ENCODE results near the gene ZMYM3.

ZMYM3 gene

DNA sequence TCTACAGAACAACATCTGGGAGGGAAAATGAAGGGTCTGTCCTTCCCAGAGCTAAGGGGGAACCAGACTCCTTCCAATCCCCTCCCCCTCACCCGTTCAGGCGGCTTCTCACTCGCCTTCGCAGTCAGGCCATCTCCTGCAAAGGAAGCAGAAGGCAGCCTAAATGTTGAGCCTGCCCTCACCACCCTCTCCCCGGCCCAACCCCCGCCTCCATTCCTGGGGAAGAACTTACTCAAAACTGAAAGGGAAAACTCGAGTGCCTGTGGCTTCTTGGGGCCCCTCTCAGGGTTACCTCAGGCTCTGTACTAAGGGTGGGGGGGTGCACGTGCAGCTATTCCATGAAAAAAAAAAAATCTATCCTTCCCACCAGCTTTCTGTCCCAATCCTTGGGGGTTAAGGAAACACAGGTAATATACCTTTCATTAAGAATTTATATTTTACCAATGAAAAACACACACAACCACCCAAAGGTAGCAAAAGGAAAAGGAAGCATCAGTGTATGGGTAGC, 2.4 kb downstream of the ZMYM3 start:
- H3K4me3 ChIP-seq (ENCODE audit: low read depth, low read length) = peak overlapping the region; percentile 72; the same call in 1 of the 2 replicates

DNA sequence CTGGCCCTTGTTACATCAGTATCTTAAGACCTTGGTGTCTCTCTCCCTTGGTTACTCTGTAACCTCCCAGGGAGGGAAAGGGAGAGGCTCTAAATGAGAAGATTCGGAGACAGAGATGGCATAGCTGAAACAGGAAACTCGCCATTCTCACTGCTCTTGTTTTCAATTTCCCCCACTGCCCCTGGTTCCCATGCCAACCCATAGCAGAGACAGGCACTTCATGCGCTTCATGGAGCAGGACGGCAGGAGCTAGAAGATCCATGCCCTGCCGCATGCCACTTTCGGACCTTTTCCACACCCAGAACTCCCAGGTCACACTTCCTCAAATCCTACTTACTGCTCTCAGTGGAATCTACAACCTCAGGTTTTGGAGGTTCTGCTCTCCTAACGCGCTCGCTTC, 3.1 kb downstream of the ZMYM3 start:
- H3K9me3 ChIP-seq (ENCODE audit: control insufficient read depth, insufficient read depth, low read depth, low read length) = peaks cover 12% of the 10 kb centered on the region; the same call in 1 of the 2 replicates
- H3K4me1 ChIP-seq (ENCODE audit: control insufficient read depth, insufficient read depth, low read length) = peaks cover 22% of the 10 kb centered on the region; the same call in 1 of the 2 replicates
- H3K4me3 ChIP-seq (ENCODE audit: low read depth, low read length) = no peak overlapping the region
- peaks cover 54% of the 10 kb centered on the region for H3K36me3 ChIP-seq (ENCODE audit: control insufficient read depth, insufficient read depth, low read length)
- H3K9ac ChIP-seq (ENCODE audit: low read length) = no peak overlapping the region
- no peak overlapping the region for H3K27ac ChIP-seq (ENCODE audit: low read depth, low read length)
- H3K27me3 ChIP-seq (ENCODE audit: control insufficient read depth, insufficient read depth, low read length) = no peaks in the 10 kb centered on the region

More for the DNA sequence above, 2.4 kb downstream of the ZMYM3 start:
- H3K27me3 ChIP-seq (ENCODE audit: control insufficient read depth, insufficient read depth, low read length) = no peaks in the 10 kb centered on the region
- H3K4me1 ChIP-seq (ENCODE audit: control insufficient read depth, insufficient read depth, low read length) = peaks cover 24% of the 10 kb centered on the region; the same call in 1 of the 2 replicates
- H3K9me3 ChIP-seq (ENCODE audit: control insufficient read depth, insufficient read depth, low read depth, low read length) = peaks cover 11% of the 10 kb centered on the region; the same call in 1 of the 2 replicates
- H3K36me3 ChIP-seq (ENCODE audit: control insufficient read depth, insufficient read depth, low read length) = peaks cover 47% of the 10 kb centered on the region
- no peak overlapping the region for H3K27ac ChIP-seq (ENCODE audit: low read depth, low read length)
- H3K9ac ChIP-seq (ENCODE audit: low read length) = no peak overlapping the region

DNA sequence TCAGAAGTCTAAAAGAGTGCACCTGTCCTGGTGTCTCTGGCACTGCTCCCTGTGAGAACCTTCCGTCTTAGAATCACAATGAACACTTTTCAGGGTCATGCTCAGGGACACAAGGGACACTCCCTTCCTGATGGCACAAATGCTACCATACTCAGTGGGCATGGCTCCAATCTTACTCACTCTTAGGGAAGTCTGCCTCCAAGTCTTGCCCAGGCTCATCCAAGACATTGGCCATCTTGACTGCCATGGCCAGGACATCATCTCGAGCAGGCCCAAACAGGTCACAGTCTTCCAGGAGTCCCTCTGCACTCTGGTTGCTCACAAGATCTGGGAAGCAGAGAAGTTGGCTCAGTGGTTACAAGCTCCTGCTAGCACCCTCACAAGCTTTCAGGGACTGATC, 8.8 kb downstream of the ZMYM3 start:
- Histone ChIP-seq H3K36me3 (ENCODE audit: control insufficient read depth, insufficient read depth, low read length) (peaks cover 100% of the 10 kb centered on the region), H3K9me3 (ENCODE audit: control insufficient read depth, insufficient read depth, low read depth, low read length) (peaks cover 32% of the 10 kb centered on the region; the same call in 1 of the 2 replicates), H3K4me1 (ENCODE audit: control insufficient read depth, insufficient read depth, low read length) (no peaks in the 10 kb centered on the region), H3K4me3 (ENCODE audit: low read depth, low read length) (no peak overlapping the region), H3K27me3 (ENCODE audit: control insufficient read depth, insufficient read depth, low read length) (no peaks in the 10 kb centered on the region), H3K27ac (ENCODE audit: low read depth, low read length) (no peak overlapping the region), H3K9ac (ENCODE audit: low read length) (no peak overlapping the region)

DNA sequence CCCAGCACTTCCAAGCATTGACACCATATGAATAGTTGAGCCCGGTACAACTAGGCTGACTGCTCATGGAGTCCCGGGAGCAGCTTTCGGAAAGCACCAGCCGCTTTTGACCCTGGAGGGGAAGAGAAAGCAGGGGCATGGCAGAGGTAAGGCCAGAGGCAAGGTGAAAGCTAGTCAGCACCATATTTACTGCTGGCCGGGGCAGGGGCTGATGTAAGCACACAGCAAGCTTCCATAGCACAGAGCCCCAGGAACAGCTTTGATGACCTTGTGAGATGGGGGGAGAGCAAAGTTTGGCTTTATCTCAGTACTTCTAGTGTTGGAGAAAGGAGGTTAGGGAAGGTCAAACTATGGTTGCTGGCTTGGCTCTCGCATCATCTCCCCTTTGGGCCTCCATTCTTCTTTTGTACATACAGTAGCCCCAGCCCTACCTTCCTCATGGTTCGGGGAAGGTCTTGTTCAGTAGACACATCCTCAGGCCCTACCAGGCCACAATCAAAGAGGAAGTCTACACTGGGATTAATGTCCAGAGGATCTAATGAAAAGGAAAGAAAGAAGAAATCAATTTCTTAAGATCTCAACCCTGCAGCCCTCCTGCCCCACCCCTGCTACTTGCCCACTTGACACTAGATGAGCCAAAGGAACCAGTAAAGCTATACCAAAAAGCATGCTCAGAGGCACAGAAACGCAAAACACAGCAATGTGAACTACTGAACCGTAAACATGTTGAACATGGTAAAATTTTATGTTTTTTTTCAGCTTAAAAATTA, 9.4 kb downstream of the ZMYM3 start:
- Histone ChIP-seq H3K27ac (ENCODE audit: low read depth, low read length) (no peak overlapping the region), H3K4me1 (ENCODE audit: control insufficient read depth, insufficient read depth, low read length) (no peaks in the 10 kb centered on the region), H3K4me3 (ENCODE audit: low read depth, low read length) (no peak overlapping the region), H3K27me3 (ENCODE audit: control insufficient read depth, insufficient read depth, low read length) (no peaks in the 10 kb centered on the region), H3K9ac (ENCODE audit: low read length) (no peak overlapping the region), H3K9me3 (ENCODE audit: control insufficient read depth, insufficient read depth, low read depth, low read length) (peaks cover 27% of the 10 kb centered on the region; the same call in 1 of the 2 replicates), H3K36me3 (ENCODE audit: control insufficient read depth, insufficient read depth, low read length) (peaks cover 100% of the 10 kb centered on the region)

DNA sequence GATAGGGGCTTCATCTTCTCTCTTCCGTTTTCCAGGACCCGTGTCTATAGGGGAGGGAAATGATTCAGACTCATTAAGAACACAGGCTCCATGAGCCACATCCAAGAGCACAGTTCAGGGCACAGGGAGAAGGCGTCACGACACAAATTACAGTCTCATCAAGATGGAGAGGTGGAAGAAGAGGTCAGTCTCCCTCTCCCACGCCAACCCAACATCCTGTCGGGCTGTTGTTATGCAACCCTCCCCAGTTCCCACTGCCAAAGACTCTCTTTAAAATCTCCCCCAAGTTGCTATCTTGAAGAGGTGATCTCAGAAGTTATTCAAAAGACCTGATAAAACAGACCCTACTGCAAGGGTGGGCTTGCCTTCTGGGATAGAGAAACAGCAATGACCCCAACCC, 12.6 kb downstream of the ZMYM3 start:
- no peak overlapping the region for H3K4me3 ChIP-seq (ENCODE audit: low read depth, low read length)
- no peaks in the 10 kb centered on the region for H3K27me3 ChIP-seq (ENCODE audit: control insufficient read depth, insufficient read depth, low read length)
- no peak overlapping the region for H3K27ac ChIP-seq (ENCODE audit: low read depth, low read length)
- H3K9ac ChIP-seq (ENCODE audit: low read length) = no peak overlapping the region
- no peaks in the 10 kb centered on the region for H3K4me1 ChIP-seq (ENCODE audit: control insufficient read depth, insufficient read depth, low read length)
- H3K36me3 ChIP-seq (ENCODE audit: control insufficient read depth, insufficient read depth, low read length) = peaks cover 69% of the 10 kb centered on the region
- peaks cover 23% of the 10 kb centered on the region; the same call in 1 of the 2 replicates for H3K9me3 ChIP-seq (ENCODE audit: control insufficient read depth, insufficient read depth, low read depth, low read length)

DNA sequence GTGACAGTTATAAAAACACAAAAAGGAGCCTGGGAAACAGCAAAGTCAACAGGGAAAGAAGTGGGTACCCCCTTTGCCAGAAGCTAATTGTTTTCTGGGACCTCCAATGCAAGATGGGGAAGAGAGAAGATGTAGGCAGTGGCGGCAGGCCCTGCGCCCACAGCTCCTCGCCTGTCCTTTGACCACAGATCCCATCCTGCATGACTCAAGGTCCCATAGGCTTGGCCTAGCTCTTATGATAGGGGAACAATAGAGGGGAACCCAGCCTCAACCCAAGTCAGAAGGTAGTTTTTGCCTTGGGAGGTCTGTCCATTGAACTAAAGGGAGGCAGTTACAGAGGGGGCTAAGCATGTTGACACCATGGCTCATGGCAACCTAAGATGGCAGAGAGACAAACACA, 14.2 kb downstream of the ZMYM3 start:
- Histone ChIP-seq H3K36me3 (ENCODE audit: control insufficient read depth, insufficient read depth, low read length) (peaks cover 53% of the 10 kb centered on the region), H3K4me3 (ENCODE audit: low read depth, low read length) (no peak overlapping the region), H3K4me1 (ENCODE audit: control insufficient read depth, insufficient read depth, low read length) (no peaks in the 10 kb centered on the region), H3K27me3 (ENCODE audit: control insufficient read depth, insufficient read depth, low read length) (no peaks in the 10 kb centered on the region), H3K9ac (ENCODE audit: low read length) (no peak overlapping the region), H3K9me3 (ENCODE audit: control insufficient read depth, insufficient read depth, low read depth, low read length) (peaks cover 19% of the 10 kb centered on the region; the same call in 1 of the 2 replicates), H3K27ac (ENCODE audit: low read depth, low read length) (no peak overlapping the region)

DNA sequence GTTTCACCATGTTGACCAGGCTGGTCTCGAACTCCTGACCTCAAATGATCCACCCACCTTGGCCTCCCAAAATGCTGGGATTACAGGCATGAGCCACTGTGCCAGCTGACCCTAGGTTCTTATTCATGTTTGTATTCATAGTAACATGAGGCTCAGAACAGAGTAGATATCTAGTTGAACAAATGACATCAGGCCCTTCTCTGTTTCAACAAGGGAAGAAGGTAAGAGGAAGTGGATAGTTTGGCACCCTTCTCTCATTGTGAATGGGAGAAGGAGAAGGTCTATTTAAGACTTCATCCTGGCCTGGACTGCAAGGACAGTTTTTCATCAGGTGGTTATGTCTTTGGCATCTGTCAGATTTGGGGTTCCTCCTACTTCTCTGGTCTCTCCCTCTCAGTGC, 17.1 kb downstream of the ZMYM3 start:
- H3K9ac ChIP-seq (ENCODE audit: low read length) = no peak overlapping the region

DNA sequence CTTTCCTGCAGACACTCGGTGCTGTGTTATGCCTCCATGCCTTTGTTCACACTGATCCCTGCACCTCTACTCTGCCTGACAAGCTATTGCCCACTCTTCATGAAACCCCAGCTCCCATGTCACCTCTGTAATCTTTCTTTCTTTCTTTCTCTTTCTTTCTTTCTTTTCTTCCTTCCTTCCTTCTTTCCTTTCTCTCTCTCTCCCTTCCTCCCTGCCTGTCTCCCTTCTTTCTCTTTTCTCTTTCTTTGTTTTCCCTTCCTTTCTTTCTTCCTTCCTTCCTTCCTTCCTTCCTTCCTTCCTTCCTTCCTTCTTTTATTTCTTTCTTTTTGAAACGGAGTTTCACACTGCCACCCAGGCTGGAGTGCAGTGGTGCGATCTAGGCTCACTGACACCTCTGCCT, 18.5 kb downstream of the ZMYM3 start:
- H3K9me3 ChIP-seq (ENCODE audit: control insufficient read depth, insufficient read depth, low read depth, low read length) = peaks cover 14% of the 10 kb centered on the region; the same call in 1 of the 2 replicates
- no peaks in the 10 kb centered on the region; the same call in 1 of the 2 replicates for H3K4me1 ChIP-seq (ENCODE audit: control insufficient read depth, insufficient read depth, low read length)
- no peak overlapping the region for H3K9ac ChIP-seq (ENCODE audit: low read length)
- H3K27ac ChIP-seq (ENCODE audit: low read depth, low read length) = no peak overlapping the region
- no peak overlapping the region for H3K4me3 ChIP-seq (ENCODE audit: low read depth, low read length)
- H3K27me3 ChIP-seq (ENCODE audit: control insufficient read depth, insufficient read depth, low read length) = no peaks in the 10 kb centered on the region
- H3K36me3 ChIP-seq (ENCODE audit: control insufficient read depth, insufficient read depth, low read length) = peaks cover 10% of the 10 kb centered on the region

More for the DNA sequence above, 17.1 kb downstream of the ZMYM3 start:
- Histone ChIP-seq H3K4me1 (ENCODE audit: control insufficient read depth, insufficient read depth, low read length) (no peaks in the 10 kb centered on the region), H3K36me3 (ENCODE audit: control insufficient read depth, insufficient read depth, low read length) (peaks cover 24% of the 10 kb centered on the region), H3K4me3 (ENCODE audit: low read depth, low read length) (no peak overlapping the region), H3K27ac (ENCODE audit: low read depth, low read length) (no peak overlapping the region), H3K27me3 (ENCODE audit: control insufficient read depth, insufficient read depth, low read length) (no peaks in the 10 kb centered on the region), H3K9me3 (ENCODE audit: control insufficient read depth, insufficient read depth, low read depth, low read length) (peaks cover 15% of the 10 kb centered on the region; the same call in 1 of the 2 replicates)

DNA sequence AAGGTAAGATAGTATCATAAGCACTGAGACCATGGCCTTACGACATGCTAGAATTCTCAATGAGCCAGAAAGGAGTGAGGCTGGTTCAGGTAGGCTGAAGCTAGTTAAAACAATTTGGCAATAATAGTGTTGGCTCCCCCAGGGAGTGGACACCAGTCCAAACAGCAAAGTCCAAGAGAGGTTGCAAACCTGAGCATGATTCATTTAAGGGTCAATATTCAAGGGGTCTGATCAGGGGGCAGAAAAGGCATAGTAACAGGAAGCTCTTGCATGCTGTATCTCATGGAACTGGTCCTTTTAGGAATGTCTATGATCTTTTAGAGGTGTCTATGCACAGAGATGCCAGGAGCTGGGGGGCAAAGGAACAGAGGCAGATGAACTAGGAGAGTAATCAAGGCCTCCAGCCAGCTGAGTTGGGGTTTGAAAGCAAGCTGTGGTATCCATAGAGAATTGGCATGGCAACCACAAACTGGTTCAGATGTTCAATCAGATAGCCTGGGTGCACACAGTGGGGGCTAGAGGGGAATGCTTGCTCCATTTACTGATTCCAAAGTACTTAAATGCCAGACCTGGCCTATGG, 25.8 kb downstream of the ZMYM3 start:
- Histone ChIP-seq H3K4me3 (ENCODE audit: low read depth, low read length) (no peak overlapping the region), H3K4me1 (ENCODE audit: control insufficient read depth, insufficient read depth, low read length) (peaks cover 21% of the 10 kb centered on the region; the same call in 1 of the 2 replicates), H3K9ac (ENCODE audit: low read length) (no peak overlapping the region), H3K27me3 (ENCODE audit: control insufficient read depth, insufficient read depth, low read length) (no peaks in the 10 kb centered on the region), H3K36me3 (ENCODE audit: control insufficient read depth, insufficient read depth, low read length) (no peaks in the 10 kb centered on the region), H3K27ac (ENCODE audit: low read depth, low read length) (no peak overlapping the region), H3K9me3 (ENCODE audit: control insufficient read depth, insufficient read depth, low read depth, low read length) (peaks cover 13% of the 10 kb centered on the region; the same call in 1 of the 2 replicates)

DNA sequence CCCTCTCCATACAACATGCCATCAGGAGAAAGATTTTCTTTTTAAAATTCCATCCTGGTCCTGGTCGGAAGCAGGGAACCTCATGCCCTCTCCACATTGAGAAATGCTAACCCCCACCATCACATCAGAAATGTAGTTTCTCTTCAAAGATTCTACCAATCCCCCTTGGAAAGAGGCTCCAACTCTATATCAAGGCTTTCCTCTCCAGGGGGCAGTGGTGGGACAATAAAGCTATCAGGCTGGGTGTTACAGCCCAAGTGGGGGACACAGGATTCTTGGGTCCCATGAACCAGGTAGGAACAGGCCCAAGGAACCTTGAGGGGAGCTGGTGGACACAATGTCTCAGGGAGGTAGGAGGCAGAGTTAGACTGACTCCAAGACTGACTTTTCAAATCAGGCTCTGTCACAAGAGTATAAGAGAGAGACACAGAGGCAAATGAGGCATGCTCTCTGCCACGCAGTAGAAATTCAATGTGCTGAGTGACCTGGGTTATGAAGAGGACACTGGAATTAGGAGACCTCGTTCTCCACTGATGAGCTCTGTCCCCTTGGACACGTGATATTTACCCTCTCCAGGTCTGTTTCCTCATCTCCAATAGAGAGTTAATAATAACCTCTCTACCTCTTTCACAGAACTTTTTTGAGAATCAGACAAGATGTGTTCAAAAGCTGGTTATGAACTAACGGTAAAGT, 26.4 kb downstream of the ZMYM3 start:
- Histone ChIP-seq H3K9ac (ENCODE audit: low read length) (no peak overlapping the region), H3K4me1 (ENCODE audit: control insufficient read depth, insufficient read depth, low read length) (peaks cover 21% of the 10 kb centered on the region; the same call in 1 of the 2 replicates), H3K27me3 (ENCODE audit: control insufficient read depth, insufficient read depth, low read length) (no peaks in the 10 kb centered on the region), H3K36me3 (ENCODE audit: control insufficient read depth, insufficient read depth, low read length) (no peaks in the 10 kb centered on the region), H3K27ac (ENCODE audit: low read depth, low read length) (no peak overlapping the region), H3K9me3 (ENCODE audit: control insufficient read depth, insufficient read depth, low read depth, low read length) (peaks cover 15% of the 10 kb centered on the region; the same call in 1 of the 2 replicates), H3K4me3 (ENCODE audit: low read depth, low read length) (no peak overlapping the region)
